GM04504 (cell line): Measurements from ENCODE around the gene PBRM1.
A peak's percentile ranks its signal among the peaks of the same experiment; 100 is the strongest.

Source experiments
- DNase-seq: peaks from one replicate; pipeline ENCODE4 v3.0.0-alpha.2; 2012; ENCODE audit warnings: low read depth

PBRM1 gene

GRCh38 chr3:52509753-52510328 is 175.9 kb downstream of the PBRM1 start:
- DNase-seq: no peak

DNA sequence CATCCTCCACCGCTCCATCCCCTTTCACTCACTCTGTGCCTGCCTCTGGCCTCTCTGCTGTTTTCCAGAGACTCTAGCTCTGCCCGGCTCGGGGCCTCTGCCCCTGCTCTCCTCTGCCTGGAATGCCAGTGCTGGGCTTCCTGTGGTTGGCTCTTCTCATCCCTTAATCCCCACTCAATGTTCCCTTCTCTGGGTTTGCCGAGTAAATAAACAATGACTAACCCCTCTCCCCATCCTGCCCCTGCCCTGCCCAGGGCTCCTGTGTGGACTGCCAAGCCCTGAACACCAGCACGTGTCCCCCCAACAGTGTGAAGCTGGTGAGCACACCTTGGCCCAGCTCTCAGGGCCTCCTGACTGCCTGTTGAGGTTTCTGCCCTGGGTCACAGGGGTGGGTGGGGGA is 178.4 kb downstream of the PBRM1 start:
- DNase-seq: no peak

DNA sequence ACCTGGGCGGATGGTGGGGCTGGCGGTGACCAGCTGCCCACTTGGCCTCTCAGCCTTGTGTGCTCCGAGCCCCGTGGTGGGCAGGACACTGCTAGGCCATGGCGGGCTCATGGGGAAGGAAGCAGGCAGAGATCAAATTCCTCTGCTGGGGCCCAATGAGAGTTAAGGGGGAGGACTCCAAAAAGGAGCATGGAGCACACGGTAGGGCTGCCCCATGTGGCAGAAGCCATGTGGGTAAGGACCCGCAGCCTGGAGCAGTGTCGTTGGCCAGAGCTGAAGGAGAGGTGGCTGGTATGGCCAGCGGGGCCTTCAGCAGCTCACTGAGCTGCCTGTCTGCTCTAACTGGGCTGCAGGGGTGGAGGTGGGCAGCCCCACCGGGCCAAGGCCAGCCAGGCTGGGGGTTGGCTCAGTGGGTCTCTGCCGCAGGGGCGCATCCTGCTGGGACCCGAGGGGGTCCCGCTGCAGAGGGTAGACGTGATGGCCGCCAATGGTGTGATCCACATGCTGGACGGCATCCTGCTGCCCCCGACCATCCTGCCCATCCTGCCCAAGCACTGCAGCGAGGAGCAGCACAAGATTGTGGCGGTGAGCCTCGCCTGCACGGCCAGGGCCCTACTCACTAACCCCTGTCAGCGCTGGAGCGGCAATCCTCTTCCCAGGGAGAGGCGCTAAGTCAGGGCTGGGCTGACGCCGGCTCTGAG is 179.3 kb downstream of the PBRM1 start:
- DNase-seq: no peak

DNA sequence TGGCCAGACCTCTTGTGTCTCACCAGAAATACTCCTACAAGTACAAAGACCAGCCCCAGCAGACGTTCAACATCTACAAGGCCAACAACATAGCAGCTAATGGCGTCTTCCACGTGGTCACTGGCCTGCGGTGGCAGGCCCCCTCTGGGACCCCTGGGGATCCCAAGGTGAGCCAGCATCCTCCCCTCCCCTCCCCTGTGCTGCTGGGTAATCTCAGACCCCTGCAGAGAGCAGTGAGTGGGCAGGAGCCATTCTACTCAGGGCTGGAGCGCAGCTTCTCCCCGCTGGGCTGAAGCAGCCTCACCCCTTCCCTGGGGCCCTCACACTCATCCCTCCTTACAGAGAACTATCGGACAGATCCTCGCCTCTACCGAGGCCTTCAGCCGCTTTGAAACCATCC is 180.7 kb downstream of the PBRM1 start:
- DNase-seq: no peak

DNA sequence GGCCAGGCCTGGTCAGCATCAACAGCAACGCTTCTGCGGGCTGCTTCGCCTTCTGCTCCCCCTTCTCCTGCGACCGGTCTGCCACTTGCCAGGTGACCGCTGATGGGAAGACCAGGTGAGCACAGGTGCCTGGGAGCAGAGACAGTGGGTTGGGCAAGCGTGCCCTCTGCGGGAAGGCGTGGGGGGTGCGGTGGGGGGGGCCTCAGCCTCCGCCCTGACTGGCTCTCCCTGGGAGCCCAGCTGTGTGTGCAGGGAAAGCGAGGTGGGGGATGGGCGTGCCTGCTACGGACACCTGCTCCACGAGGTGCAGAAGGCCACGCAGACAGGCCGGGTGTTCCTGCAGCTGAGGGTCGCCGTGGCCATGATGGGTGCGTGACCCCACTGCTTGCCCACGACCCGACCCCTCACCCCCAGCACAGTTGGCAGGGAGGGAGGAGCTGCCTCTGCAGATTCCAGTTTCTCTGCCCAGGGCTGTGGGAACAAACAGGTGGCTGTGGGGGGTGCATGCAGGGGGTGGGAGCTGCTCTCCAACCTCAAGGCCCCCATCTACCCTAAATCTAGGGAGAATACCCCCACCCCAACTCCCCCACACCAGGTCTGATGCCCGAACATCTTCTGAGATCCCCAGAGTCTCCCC is 181.8 kb downstream of the PBRM1 start:
- no peak for DNase-seq

DNA sequence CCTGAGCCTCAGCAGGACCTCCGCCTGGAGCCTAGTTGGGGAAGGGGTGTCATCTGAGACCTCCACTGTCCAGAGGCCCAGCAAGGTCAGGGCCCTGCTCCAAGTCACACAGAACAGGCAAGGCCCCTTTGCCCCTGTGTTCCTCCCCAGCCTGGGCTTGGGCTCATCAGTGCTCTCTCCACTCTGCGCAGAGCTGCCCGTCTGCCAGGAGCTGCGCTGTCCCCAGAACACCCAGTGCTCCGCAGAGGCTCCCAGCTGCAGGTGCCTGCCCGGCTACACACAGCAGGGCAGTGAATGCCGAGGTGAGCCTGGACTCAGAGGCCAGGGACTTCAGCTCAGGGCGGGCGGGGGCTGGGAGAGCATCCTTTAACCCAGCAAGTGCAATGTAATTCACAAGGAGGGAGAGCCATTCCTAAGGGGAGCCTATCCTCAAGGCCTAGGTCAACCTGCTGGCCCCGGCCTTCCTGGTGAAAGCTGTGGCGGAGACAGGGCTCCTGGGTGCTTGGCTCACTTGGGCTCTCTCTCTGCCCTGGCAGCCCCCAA is 182.8 kb downstream of the PBRM1 start:
- no peak for DNase-seq

DNA sequence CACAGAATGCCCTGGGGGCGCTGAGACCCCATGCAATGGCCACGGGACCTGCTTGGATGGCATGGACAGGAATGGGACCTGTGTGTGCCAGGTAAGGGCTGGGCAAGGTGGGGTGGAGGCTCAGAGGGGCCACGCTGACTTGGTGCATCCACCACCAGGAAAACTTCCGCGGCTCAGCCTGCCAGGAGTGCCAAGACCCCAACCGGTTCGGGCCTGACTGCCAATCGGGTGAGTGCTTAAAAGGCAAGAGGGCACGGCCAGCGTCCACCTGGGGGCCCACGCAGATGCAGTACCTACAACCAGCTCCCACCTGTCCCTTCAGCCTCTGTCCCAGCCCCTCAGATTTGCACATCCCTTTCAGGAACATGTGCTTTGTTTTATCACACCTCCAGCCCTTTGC is 183.7 kb downstream of the PBRM1 start:
- no peak for DNase-seq

DNA sequence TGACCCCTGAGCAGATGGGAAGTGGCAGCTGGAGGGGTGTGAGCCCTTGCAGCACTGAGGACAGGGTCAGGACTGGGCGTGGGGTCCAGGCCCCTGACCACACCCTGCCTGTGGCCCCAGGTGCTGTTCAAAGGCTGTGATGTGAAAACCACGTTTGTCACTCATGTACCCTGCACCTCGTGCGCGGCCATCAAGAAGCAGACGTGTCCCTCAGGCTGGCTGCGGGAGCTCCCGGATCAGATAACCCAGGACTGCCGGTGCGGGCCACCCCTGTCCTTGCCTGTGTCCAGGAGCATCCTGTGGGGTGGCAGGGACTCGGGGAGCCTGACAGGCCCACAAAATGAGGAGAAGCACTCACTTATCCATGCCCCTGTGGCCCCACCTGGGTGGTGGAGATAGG is 184.7 kb downstream of the PBRM1 start:
- no peak for DNase-seq

DNA sequence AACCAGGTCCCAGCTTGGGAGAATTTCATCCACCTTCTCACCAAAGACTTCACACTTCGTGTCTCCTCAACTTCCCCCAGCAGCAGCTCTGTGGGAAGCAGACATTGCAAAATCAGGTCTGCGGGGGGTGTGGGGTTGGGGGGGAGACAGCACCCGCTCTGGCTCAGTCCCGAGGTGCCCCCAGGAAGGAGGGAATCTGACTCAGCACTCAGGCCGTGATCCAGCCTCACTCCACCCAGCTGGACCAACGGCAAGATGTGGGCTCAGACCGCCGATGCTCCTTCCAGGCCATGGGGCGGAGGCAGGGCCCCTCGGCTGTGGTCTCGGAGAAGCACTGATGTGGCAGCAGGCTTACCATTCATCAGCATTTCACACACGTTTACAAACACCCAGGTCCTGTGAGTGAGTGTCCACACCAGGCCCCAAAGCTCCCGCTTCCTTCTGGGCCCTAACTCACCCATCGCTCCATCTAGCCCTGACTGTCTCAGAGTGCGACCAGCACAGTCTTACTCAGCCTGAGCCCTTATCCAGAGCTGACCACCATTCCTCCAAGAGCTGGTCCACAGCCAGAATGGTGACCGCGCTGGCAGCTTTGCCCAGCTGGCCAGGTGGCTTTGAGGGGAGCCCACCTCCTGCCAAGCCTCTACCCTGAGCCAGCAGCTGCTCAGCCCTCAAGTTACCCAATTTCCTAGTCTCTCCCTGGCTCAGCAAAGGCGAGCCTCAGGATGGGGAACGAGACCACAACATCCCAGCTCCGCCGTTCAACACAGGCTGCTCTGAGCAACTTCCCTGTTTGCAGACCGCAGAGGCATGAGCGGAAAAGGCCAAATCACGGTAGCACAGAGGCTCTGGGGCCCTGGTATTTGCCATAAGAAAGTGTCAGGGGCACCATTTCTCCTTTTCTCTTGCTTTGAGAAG is 187.3 kb downstream of the PBRM1 start:
- DNase-seq: peak; percentile 50

- peak; percentile 36 for DNase-seq
Measured at GRCh38 chr3:52495777-52496602, 189.7 kb downstream of the PBRM1 start.
